GM18951 (cell line): ENCODE measurements around the gene ZNF587B.
"Not testable (repeated sequence)": the region's sequence is repeated elsewhere in the genome, so short reads cannot be mapped to it uniquely, and the experiment has no call there.

Experiments used
- POLR2A ChIP-seq: IDR thresholded peaks from 4 replicates; pipeline ENCODE4 v1.6.1; 2011; ENCODE audit warnings: mild to moderate bottlenecking; ENCODE audit not compliant: insufficient read length, insufficient read depth; ENCODE audit errors: extremely low read depth
- in situ Hi-C: fragments of 300-500 bp; cut with MboI; formaldehyde crosslinking; loops from one replicate; pipeline ENCODE4 v1.12.0; 2022; ENCODE audit warnings: low sequenced_read_pairs, mixed read lengths, inconsistent platforms; ENCODE audit not compliant: unreplicated experiment

ZNF587B gene

DNA sequence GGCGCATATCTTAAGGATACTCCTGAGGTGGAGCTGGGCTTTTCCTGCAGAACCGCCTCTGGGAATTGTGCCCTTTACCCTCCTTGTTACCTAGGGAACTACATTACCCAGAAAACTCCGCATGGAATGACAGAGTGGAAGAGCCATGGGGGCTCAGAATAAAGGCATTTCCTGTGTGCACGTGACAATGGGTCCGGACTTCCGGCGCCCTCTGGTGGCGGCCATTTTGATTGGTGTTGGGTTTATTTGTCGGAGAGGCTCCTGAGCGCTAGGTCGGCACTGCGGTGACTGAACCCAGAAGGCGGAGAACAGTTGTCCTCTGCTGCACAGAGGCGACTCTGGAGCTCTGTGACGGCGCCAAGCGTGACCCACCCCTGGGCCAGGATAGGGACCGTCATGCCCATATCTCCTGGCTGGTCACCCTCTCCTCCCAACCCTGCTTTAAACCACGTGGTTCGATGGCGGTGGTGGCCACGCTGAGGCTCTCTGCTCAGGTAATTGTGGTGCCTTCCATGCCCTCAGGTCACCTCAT, at the start of gene ZNF587B:
Gene ZNF587B (plus strand): TSS at position 229 of the 532 bp plus-strand sequence. CDS start 230 bp downstream, at position 459.
- no peak for TF ChIP-seq POLR2A
- in situ Hi-C loops, result no loop called here

DNA sequence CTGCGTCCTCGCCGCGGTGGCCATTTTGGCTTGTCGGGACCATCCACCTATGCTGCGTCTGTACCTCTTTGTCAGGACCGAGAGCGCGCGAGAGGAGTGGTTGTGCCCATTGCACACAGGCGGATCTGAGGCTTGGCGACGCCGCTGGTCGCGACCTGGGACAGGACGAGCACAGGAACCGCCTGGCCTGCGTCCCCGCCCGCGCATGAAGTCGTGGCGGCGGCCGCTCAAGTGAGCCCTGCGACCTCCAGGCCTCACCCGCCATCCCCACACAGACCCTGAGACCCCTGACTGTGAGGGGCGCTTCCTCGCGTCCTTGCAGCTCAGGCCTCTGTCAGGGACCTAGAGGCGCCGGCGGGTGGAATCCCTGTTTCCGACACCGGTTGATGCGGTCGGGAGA, 43.8 kb upstream of the ZNF587B start:
- TF ChIP-seq POLR2A, result no peak
- in situ Hi-C loops, result no loop called here

DNA sequence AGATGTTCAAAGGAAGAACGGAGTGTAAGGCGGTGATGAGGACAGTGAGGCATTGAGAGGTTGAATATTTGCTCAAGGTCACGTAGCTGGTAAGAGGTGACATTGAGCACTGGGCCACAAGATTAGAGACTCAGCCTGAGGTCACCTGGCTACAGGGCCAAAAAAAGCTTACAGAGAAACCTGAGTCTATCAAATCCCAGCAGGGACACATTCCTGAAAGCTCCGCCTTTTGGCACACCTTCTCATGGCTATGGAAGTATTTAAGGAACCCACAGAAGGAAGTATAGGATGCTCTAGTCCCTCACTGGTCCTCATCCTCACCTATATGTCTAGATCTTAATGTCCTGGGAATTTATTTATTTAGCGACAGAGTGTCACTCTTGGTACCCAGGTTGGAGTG, 43.2 kb upstream of the ZNF587B start:
- in situ Hi-C loops, result no loop called here
- TF ChIP-seq POLR2A, result no peak

DNA sequence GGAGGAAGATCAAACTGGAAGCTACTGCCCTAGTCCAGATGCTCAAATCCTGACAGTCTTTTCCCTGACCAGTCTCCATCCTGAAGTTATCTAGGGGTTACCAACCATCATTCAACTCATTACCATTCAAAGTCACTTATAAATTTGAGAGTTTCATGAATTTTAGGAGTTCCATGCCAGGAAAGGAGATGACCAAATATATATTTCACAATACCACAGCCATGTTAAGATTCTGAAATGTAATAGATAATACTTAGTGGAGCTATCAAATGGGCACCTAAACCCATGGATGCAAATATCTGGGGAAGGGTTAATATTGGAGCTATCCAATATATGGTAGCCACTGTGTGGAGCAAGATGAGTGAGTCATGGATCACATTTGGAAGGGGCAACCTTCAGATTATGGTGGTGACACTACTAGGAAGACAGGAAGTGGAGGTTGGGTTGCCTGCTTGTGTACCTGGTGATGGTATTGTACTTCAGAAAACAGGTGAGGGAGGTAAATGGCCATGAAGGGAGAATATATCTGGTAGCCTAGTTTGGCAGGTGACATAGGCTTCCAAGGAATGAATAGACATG, 41.9 kb upstream of the ZNF587B start:
- TF ChIP-seq POLR2A, result no peak
- in situ Hi-C loops, result no loop called here

DNA sequence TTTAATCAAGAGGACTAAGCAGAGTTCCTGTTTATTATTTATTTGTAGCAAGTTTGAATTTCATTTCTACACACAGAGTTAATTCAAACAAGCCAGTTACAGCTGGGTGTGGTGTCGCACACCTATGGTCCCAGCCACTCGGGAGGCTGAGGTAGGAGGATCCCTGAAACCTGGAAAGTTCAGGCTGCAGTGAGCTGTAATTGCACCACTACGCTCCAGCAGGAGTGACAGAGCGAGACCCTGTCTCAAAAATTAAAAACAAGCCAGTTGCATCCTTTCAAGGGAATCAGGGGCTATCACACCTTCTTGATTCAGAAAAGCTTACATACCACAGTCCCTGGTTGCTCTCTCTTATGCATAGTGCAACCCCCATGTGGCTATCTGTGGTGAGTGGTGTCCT, 40.8 kb upstream of the ZNF587B start:
- in situ Hi-C loops, result no loop called here
- no peak for TF ChIP-seq POLR2A

DNA sequence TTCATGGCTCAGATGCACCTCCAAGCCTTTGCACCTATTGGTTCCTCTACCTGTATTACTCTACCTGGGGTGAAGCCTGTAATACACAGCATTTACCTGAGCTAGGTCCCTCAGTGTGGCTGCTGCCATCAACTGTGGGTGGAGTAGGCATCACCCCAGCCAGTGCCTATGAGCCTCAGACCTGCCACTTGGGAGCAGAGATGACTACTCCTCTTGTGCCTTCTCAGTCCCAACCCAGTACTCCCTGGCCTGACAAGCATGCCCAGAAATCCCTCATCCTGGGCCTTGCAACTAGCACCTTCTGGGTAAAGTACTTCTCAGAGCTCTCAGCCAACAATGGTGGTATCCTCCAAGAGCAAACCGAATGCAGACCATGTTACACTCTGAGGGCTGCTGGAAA, 33.5 kb upstream of the ZNF587B start:
- in situ Hi-C loops, result not testable (repeated sequence)

DNA sequence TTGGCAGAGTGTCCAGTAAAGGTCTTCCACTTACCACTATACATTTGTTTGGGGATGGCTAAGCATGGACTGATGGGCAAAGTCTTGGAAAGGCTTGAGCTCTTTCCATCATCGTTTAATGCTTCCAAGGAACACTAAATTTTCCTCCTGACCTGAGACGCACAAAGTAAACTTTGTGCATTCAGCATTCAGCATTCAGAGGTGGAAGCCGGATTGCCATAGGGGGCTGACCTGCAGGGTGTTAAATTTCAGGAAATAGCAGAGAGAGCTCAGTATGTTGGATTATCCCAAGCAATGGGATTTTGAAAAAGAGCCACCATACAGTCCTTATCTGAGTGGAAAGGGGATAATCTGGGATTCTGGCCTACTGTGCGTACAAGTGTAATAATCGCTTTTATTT, 29.4 kb upstream of the ZNF587B start:
- in situ Hi-C loops, result no loop called here
- no peak for TF ChIP-seq POLR2A

DNA sequence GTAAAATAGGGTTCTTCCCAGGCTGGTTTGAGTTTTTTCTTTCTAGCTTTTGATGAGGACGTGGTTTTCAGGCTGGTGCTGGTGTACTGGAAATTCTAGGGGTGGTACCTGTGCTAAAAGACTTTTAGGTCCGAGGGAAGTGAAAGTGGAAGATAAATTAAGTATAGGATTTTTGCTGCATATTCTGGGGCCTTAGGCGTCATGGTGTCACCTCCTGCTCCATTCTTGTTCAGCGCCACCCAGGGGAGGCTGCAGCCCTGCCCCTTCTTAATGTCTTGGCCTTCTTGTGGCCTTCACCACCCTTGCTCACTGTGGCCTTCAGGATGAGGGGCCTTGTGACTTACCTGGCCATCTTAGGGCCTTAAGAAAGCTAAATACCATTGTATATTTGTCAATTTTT, 27.8 kb upstream of the ZNF587B start:
- TF ChIP-seq POLR2A, result no peak
- in situ Hi-C loops, result no loop called here

DNA sequence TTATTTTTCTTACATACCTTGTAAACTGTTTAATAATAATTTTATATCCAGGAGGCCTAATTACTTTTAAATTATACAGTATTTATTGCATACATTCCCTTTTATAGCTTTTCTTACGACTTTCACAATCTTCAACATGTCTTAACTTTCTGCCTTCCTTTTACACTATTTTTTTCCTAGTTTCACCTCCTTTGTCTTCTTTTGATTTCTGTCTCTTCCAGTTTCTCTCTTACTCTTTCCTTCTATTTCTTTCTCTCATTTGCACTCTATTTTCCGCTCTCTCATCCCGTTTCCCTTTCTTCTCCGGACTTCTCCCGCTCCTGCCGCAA, 26.9 kb upstream of the ZNF587B start:
- in situ Hi-C loops, result no loop called here
- TF ChIP-seq POLR2A, result no peak

DNA sequence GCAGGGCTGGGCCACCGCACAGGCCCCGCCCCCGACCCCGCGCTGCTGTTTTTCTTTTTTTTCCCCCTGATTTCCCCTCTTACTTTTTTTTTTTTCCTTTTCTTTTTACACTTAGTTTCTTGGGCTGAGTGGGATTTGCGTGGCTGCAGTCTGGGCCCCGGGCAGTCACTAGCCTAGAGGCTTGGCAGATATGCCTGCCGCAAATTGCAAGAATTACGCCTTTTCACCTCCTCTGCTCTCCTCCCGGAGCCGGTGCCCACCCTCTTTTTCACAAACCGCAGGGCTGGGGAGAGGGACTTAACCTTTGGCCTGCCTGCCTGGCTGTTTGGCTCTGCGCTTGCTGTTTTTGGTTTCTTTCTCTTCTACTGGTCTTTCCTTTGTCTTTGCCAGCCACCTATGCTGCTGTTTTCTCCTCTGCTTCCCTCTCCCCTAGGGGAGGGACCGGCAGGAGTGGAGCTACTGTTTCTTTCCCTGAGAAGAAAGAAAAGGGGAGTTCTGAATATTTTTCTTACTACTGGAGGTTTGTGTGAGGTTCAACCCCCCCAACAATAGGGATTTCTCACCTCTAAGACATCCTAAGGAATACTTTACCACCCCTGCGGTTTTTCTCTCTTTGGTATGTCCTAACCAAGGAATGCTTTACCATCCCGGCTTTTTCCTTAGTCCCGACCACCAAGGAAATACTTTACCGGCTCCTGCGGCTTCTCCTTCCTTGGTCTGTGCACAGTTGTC, 26.3 kb upstream of the ZNF587B start:
- in situ Hi-C loops, result no loop called here
- TF ChIP-seq POLR2A, result no peak

DNA sequence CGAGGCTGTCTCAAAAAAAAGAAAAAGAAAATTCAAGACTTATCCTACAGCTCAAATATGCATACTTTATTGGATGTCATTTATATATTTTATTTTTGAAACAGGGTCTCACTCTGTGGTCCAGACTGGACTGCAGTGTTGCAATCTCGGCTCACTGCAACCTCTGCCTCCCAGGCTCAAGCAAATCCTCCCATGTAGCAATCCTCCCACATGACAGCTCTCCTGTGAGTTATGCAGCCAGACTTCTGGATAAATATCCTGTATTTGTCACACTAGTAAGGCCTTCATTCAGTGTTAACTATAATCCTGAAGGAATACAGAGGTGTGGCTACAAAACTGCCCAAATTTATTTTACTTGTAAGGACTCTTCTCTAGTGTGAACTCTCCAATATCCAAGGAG, 22.6 kb upstream of the ZNF587B start:
- TF ChIP-seq POLR2A, result no peak
- in situ Hi-C loops, result no loop called here

DNA sequence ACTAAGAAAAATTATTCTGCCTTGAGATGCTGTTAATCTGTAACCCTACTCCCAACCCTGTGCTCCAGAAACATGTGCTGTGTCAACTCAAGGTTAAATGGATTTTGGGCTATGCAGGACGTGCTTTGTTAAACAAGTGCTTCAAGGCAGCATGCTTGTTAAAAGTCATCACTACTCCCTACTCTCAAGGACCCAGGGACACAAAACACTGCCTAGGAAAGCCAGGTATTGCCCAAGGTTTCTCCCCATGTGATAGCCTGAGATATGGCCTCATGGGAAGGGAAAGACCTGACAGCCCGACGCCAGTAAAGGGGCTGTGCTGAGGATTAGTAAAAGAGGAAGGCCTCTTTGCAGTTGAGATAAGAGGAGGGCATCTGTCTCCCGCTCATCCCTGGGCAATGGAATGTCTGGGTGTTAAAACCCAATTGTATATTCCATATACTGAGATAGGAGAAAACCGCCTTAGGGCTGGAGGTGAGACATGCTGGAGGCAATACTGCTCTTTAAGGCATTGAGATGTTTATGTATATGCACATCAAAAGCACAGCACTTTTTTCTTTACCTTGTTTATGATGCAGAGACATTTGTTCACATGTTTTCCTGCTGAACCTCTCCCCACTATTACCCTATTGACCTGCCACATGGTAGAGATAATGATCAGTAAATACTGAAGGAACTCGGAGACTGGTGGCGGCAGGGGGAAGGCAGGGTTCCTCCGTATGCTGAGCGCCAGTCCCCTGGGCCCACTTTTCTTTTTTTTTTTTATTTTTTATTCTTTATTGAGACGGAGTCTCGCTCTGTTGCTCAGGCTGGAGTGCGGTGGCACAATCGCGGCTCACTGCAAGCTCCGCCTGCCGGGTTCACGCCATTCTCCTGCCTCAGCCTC, 19.4 kb upstream of the ZNF587B start:
- in situ Hi-C loops, result not testable (repeated sequence)

DNA sequence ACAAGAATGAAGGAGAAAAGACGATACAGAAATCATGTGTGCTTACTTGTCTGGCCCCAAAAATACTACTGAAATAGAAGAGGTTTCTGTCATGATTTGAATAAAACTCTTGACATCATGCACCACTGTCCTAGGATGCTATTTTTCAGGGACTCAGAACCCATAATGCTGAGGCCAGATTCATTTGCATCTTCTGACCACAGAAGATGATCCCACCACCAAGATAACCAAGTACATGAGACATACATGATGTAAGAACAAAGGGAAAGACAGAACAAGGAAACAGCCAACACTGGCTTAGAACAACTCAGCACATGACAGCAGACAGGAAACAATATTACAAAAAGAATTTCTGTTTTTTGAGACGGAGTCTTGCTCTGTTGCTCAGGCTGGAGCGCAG, 17.9 kb upstream of the ZNF587B start:
- no peak for TF ChIP-seq POLR2A
- in situ Hi-C loops, result no loop called here

DNA sequence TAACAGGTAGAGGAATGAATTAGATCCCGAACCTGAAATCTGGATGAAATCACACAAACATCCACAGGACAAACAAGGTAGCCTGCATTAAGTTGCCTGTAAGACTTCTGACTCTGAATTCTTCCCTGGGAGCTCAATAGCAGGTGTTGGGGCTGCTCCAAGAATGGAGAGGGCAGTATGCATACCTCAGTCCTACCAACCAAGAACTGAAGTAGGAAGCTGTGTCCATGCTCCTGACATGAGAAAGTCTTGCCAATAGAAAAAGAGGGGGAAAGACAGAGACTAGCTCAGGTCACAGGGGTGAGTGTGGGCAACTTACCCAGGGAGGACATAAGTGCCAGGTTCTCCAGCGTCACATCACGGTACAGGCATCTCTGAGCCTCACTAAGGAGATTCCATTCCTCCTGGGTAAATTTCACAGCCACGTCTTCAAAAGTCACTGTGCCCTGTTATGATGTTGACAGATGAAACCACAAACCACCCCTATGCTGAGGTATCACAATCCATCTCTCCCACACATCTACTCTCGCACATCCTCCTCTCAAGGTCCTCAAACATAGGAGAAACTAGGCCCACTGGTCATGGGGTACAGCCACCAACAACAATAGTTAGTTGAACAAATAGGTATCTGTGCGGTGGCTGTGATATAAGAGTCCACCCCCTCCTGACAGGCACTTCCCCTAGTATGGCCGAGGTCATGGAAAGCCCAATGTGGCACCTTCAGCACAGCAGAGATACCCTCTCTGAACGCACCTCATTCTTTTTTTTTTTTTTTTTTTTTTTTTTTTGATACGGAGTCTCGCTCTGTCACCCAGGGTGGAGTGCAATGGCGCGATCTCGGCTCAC, 16.9 kb upstream of the ZNF587B start:
- in situ Hi-C loops, result not testable (repeated sequence)
